HG02943 (cell line): ENCODE measurements around the gene NOXA1.
"Not testable (repeated sequence)": the region's sequence is repeated elsewhere in the genome, so short reads cannot be mapped to it uniquely, and the experiment has no call there.

Experiments used
- ATAC-seq: cut with Tn5 transposase; IDR thresholded peaks from one replicate; pipeline ENCODE4 v1.9.1; 2021; ENCODE audit warnings: mild to moderate bottlenecking, low read depth, moderate library complexity; ENCODE audit not compliant: unreplicated experiment

Gene NOXA1

GRCh38 chr9:137462396-137462985, 39.3 kb downstream of the NOXA1 start:
- ATAC-seq, result no peak

GRCh38 chr9:137462986-137463930, 40.1 kb downstream of the NOXA1 start:
- no peak for ATAC-seq

- no peak for ATAC-seq
Measured at GRCh38 chr9:137463931-137464290, 40.7 kb downstream of the NOXA1 start.

DNA sequence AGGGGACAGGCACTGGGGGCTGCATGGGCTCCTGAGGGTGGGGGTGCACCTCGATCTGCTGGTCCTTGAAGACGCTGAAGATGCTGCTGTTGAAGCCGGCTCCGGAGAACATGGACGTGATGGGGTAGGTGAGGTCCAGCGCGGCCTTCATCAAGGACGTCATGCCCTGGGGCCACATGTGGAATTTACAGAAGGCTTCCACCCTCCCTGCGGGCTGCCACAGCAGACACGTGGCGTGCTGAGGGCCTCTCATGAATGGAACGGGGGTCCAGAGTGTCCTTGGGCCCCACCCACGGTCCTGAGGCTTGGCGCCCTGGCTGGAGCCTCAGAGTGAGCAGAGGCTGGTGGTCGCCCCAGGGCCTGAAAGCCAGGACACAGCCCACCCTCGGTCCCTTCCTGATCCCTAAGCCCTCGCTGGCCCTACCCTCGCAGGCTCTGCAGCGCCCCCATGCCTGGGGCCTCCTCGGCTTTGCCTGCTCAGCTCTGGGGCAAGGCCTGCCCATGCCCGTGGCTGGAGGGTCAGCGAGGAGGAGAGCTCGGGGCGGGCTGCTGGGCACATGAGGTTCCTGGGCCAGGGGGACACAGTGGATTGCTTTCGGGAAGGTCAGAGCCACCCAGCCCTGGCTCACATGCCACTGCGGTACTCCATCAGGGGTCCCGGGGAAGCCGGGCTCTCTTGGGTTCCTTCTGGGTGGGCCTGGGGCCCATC, 41.3 kb downstream of the NOXA1 start:
- ATAC-seq, result no peak

DNA sequence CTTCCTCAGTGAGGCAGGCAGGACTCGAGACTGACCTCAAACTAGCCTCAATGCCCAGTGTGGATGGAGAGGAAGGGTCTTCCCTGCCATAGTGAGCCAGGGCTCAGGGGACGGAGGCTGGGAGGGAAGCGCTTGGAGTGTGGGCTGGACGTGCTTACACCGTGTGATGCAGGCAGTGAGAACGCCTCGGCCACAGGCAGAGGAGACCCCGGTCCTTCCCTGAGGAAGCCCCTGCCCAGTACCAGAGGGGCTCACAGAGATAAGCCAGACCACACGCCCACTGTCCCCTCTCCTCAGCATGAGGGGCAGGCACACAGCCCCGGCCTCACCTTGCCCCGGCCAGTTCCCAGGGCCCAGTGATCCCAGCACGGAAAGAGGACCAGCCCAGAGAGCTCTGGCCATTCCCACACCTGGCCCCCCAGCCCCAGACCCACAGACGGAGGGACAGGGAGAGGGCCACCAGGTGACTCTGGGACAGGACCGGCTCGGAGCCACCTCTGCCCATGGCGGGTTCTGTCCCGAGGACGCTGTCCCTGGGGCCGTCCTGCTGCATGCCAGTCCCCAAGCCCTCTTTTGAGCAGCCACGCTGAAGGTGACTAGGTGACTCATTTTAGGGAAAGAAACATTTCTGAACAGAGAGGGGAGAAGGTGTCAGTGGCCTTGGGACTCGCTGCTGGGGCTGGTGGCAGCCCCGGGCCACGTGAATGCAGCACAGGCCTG, 42.0 kb downstream of the NOXA1 start:
- no peak for ATAC-seq

DNA sequence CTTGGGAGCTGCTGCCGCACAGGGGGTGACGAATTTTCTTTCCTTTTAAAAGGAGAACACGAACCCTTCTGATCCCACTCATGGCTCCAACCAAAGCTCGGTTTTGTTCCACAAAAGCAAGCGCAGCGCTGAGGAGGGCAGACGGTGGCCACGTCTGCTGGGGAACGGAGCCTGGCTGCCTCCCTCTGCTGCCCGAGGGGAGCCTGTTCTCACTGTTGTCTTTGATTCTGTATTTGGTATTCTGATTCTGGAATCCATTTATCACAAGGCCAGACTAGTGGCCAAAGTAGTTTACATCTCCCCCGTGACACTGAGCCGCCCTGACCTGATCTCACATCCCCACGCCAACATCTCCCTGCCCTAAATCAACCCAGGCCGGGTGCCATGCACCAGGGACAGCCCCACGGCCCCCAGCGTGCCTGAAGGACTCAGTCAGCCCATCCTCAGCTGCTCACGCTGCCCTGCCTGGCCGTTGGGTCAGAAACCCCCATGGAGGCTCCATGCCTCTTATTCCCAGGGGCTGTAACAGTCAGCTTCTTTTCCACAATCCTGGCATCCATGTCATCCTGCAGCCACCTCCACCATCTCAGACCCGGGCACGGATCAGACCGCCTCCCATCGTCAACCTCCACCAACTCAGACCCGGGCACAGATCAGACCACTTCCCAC, 42.7 kb downstream of the NOXA1 start:
- ATAC-seq, result no peak

DNA sequence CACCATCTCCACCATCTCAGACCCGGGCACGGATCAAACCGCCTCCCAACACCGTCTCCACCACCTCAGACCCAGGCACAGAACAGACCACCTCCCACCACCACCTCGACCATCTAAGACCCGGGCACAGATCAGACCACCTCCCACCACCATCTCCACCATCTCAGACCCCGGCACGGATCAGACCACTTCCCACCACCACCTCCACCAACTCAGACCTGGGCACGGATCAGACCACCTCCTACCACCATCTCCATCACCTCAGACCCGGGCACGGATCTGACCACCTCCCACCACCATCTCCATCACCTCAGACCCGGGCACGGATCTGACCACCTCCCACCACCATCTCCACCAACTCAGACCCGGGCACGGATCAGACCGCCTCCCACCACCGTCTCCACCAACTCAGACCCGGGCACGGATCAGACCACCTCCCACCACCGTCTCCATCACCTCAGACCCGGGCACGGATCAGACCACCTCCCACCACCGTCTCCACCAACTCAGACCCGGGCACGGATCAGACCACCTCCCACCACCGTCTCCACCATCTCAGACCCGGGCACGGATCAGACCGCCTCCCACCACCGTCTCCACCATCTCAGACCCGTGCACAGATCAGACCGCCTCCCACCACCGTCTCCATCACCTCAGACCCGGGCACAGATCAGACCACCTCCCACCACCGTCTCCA, 43.3 kb downstream of the NOXA1 start:
- ATAC-seq, result not testable (repeated sequence)

GRCh38 chr9:137467161-137467581, 44.0 kb downstream of the NOXA1 start:
- no peak for ATAC-seq

- no peak for ATAC-seq
Measured at GRCh38 chr9:137467896-137468295, 44.7 kb downstream of the NOXA1 start.

DNA sequence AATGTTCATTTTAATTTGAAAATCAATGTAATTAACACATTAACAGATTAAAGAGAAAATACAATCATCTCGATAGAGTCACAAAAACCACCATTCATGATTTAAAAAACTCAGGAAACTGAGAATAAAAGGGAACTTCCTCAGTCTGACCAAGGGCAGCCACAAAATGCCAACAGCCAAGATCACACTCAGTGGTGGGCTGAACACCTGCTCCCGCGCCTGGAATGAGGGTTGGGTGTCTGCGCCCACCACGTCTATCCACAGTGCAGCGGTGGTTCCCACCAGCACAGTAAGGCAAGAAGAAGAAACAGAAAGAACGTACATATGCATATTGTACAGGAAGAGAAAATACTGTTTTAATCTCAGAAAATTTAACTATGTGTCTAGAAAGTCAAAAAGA, 47.6 kb downstream of the NOXA1 start:
- no peak for ATAC-seq

DNA sequence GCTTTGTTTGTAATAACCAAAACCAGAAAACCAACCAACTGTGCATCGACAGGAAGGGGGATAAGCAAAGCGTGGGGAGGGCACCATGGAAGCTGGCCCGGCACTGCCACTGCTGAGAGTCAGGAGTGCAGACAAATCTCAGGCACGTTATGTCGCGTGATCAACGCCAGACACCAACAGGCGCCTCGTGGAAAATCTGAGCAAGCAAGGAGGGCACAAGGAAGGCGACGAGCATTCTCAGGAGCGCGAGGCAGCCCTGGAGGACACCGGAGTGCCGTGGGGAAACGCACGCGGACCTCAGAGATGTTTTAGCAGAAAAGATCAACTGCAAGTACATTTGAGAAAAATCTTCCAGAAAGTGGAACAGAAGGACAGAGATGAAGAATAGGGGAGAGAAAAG, 51.1 kb downstream of the NOXA1 start:
- no peak for ATAC-seq

GRCh38 chr9:137475666-137476065, 52.5 kb downstream of the NOXA1 start:
- no peak for ATAC-seq

- ATAC-seq, result no peak
Measured at GRCh38 chr9:137476856-137477255, 53.7 kb downstream of the NOXA1 start.

DNA sequence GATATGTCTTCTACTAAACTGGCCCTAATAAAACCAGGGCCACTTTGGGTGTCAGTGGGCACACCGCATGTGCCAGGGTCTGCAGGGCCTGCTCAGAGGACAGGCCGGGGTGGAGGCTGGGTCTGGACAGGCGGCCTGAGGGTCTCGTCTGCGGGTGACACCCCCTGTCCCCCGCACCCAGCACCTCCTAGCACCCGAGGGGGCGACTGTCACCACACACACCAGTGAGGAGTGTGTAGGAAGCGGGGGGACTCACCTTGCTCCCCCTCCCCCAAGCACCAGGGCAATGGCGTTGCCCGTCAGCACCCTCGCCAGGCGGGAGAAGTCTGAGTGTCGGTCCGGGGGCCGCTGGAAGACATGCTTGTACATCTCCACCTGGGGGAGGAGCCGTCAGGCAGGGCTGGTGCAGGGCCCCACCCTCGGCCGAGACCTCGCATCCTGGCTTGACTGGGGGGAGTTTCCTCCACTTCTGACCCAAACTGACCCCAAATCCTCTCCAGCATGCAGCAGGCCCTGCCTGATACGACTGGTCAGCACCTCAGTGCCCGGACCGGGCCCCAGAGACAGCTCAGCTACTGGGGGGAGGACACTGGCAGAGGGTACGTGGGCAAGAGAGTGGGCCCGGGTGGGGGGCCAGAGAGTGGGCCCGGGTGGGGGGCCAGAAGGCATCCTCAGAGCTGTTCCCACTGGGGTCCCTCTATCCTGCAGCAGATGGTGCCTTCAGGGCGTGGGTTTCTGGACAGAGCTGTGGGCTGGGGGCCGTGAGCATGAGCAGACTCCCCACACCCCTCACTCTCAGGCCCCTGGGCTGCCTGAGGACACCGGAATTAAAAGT, 54.8 kb downstream of the NOXA1 start:
- no peak for ATAC-seq

DNA sequence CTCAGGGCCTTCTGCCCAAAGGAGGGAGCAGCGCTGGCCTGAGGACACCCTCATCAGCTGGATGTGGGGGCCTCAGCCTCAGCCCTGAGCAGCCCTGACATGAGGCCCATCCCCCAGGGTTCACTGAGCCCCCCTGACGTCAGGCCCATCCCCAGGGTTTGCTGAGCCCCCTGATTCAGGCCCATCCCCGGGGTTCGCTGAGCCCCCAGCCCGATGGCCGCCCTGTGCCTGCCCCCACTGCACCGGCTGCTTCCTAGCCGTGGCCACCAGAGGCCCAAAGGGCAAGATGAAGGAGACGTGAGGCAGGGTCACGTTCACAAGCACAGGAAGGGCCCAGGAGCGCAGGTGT, 55.4 kb downstream of the NOXA1 start:
- no peak for ATAC-seq

DNA sequence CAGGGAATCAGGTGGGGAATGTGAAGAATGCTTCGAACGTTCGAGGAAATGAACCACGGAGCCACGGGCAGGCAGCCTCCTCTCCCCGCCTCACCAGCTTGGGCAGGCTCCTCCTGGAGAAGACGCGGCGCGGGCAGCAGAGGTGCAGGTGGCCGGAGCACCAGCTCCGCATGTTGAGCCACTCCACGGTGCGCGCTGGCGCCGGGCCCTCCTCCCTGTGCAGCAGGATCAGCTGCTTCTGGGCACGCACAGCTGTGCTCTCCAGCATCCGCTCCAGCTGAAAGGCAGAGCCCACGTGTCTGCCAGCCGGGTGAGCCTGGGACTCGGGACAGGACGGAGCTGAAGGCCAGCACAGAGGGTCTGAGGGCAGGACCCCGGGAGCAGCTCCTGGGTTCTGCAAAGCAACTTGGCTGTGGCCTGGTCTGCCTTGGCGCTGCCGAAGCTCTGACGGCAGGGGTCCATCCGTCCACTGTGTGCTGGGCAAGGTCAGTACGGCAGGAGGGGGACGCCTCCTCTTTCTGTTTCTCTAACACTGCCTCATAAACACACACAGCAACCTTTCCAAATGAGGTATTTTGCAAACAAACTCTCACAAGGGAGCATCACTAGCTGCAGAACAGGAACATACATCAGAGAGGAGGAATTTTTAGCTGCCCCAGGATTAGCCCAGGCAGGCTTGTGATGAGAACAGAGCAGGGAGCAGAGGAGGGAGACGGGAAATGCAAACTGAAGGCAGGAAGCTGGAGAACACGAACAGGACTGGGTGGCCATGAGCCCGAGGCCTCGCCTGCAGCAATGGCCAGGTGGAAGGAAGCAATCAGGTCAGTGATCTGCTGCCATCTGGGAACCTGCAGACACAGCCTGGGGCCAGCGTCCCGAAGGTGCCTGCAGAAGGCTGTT, 56.0 kb downstream of the NOXA1 start:
- no peak for ATAC-seq

DNA sequence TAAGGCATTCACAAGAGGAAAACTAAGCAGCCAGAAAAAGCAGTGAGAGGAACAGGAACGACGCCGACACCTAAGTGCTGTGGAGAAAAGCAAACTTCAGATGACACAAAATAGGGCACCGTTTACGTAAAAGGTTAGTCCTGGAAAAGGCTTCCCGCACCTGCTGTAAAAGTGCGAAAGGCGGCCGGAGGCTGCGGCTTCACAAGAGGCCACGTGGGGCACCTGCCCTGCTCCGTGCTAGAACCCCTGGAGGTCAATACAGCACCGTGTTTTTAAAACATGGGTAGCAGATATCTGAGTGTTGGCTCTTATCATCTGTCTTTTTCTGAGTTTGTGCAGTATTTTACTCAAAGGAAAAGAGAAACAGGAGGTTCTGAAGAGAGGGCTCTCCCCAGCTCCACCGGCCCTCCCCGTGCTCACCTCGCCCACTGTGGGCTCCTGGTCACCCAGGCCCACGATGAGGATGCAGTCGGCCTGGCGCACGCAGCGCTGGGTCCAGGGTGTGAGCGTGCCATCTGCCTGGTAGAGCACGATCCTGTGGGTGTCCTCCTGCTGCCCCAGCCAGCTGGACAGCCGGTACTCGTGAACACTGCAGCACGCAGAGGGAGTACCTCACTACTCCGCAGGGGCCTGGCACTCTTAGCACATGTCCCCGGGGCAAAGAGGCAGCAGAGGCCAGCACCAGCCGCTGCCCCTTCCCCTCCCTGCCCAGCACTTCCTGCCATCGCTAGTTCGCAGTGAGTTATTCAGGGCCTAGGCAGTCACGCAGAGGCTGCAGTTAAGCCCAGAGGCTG, 56.9 kb downstream of the NOXA1 start:
- no peak for ATAC-seq
